Measurements from ENCODE around the gene ZC3H8.

Gene ZC3H8

GRCh38 chr2:112199188-112199587 lies 55.7 kb downstream of the ZC3H8 start:
- ATAC-seq (ENCODE audit: insufficient read depth, low read depth), result no peak
- TF ChIP-seq, protein P1, sequence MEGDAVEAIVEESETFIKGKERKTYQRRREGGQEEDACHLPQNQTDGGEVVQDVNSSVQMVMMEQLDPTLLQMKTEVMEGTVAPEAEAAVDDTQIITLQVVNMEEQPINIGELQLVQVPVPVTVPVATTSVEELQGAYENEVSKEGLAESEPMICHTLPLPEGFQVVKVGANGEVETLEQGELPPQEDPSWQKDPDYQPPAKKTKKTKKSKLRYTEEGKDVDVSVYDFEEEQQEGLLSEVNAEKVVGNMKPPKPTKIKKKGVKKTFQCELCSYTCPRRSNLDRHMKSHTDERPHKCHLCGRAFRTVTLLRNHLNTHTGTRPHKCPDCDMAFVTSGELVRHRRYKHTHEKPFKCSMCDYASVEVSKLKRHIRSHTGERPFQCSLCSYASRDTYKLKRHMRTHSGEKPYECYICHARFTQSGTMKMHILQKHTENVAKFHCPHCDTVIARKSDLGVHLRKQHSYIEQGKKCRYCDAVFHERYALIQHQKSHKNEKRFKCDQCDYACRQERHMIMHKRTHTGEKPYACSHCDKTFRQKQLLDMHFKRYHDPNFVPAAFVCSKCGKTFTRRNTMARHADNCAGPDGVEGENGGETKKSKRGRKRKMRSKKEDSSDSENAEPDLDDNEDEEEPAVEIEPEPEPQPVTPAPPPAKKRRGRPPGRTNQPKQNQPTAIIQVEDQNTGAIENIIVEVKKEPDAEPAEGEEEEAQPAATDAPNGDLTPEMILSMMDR (IDR thresholded peaks at IDR 0.05; ENCODE audit: borderline replicate concordance, extremely low read depth, low read length, poor library complexity, severe bottlenecking), result no peak
- TF ChIP-seq EZH2 (IDR thresholded peaks at IDR 0.05; ENCODE audit: borderline replicate concordance, low read depth, low read length, severe bottlenecking), result no peak

GRCh38 chr2:112198780-112199179 lies 56.1 kb downstream of the ZC3H8 start:
- no peak overlapping the region for H3K9ac ChIP-seq (ENCODE audit: low read depth, low read length)
- H3K36me3 ChIP-seq (ENCODE audit: insufficient read depth, low read length), result no peaks in the 10 kb centered on the region
- H3K4me2 ChIP-seq (ENCODE audit: insufficient read depth, low read length), result no peak overlapping the region
- H3K27me3 ChIP-seq (ENCODE audit: insufficient read depth, low read length, poor library complexity), result no peaks in the 10 kb centered on the region
- DNase-seq, result no peak
- no peaks in the 10 kb centered on the region for H3K79me2 ChIP-seq (ENCODE audit: insufficient read depth, low read length)
- H3K4me1 ChIP-seq (ENCODE audit: insufficient read depth, low read length), result no peaks in the 10 kb centered on the region
- no peak overlapping the region for H2AFZ ChIP-seq (ENCODE audit: low read depth, low read length)
- no peaks in the 10 kb centered on the region for H4K20me1 ChIP-seq (ENCODE audit: insufficient read depth, low read length)
- TF ChIP-seq EZH2 (IDR thresholded peaks at IDR 0.05; ENCODE audit: borderline replicate concordance, low read depth, low read length, severe bottlenecking), result no peak
- TF ChIP-seq, protein P1 (IDR thresholded peaks at IDR 0.05; ENCODE audit: borderline replicate concordance, extremely low read depth, low read length, poor library complexity, severe bottlenecking), result no peak
- no peak for ATAC-seq (ENCODE audit: insufficient read depth, low read depth)
- no peak overlapping the region for H3K4me3 ChIP-seq (ENCODE audit: low read depth in 1 of 2, low read length in 2 of 2)
- no peak overlapping the region for H3K27ac ChIP-seq (ENCODE audit: low read length)
- peaks cover 7% of the 10 kb centered on the region for H3K9me3 ChIP-seq (ENCODE audit: insufficient read depth, low read length, severe bottlenecking)

More at GRCh38 chr2:112199188-112199587, 55.7 kb downstream of the ZC3H8 start:
- Histone ChIP-seq H4K20me1 (ENCODE audit: insufficient read depth, low read length) (no peaks in the 10 kb centered on the region), H3K27me3 (ENCODE audit: insufficient read depth, low read length, poor library complexity) (no peaks in the 10 kb centered on the region), H3K9ac (ENCODE audit: low read depth, low read length) (no peak overlapping the region), H2AFZ (ENCODE audit: low read depth, low read length) (no peak overlapping the region), H3K27ac (ENCODE audit: low read length) (no peak overlapping the region), H3K4me3 (ENCODE audit: low read depth in 1 of 2, low read length in 2 of 2) (no peak overlapping the region), H3K4me2 (ENCODE audit: insufficient read depth, low read length) (no peak overlapping the region), H3K36me3 (ENCODE audit: insufficient read depth, low read length) (no peaks in the 10 kb centered on the region), H3K4me1 (ENCODE audit: insufficient read depth, low read length) (no peaks in the 10 kb centered on the region), H3K9me3 (ENCODE audit: insufficient read depth, low read length, severe bottlenecking) (peaks cover 11% of the 10 kb centered on the region), H3K79me2 (ENCODE audit: insufficient read depth, low read length) (no peaks in the 10 kb centered on the region)
- DNase-seq, result no peak

DNA sequence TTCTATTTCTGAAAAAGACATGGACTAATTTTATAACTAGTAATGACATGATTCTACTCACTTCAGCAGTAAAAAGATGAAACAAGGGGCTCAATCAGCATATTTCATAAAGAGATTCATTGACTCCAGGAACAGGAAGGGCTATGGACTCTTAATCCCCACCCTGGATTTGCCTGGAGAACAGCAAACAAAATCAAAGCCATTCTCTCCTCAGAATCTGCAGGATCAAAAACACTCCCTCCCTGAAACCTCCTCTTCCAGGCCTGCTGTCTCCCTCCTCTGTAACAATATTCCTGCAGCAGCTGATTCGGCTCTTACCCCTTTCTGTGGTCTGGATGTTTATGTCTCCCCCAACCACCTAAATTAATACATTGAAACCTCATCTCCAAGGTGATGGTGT lies 57.0 kb downstream of the ZC3H8 start:
- no peaks in the 10 kb centered on the region for H4K20me1 ChIP-seq (ENCODE audit: insufficient read depth, low read length)
- ATAC-seq (ENCODE audit: insufficient read depth, low read depth), result no peak
- peaks cover 4% of the 10 kb centered on the region for H3K9me3 ChIP-seq (ENCODE audit: insufficient read depth, low read length, severe bottlenecking)
- no peaks in the 10 kb centered on the region for H3K27me3 ChIP-seq (ENCODE audit: insufficient read depth, low read length, poor library complexity)
- no peak overlapping the region for H3K4me3 ChIP-seq (ENCODE audit: low read depth in 1 of 2, low read length in 2 of 2)
- no peaks in the 10 kb centered on the region for H3K36me3 ChIP-seq (ENCODE audit: insufficient read depth, low read length)
- no peak overlapping the region for H3K9ac ChIP-seq (ENCODE audit: low read depth, low read length)
- no peak overlapping the region for H3K27ac ChIP-seq (ENCODE audit: low read length)
- no peaks in the 10 kb centered on the region for H3K79me2 ChIP-seq (ENCODE audit: insufficient read depth, low read length)
- no peaks in the 10 kb centered on the region for H3K4me1 ChIP-seq (ENCODE audit: insufficient read depth, low read length)
- no peak overlapping the region for H3K4me2 ChIP-seq (ENCODE audit: insufficient read depth, low read length)
- TF ChIP-seq EZH2 (IDR thresholded peaks at IDR 0.05; ENCODE audit: borderline replicate concordance, low read depth, low read length, severe bottlenecking), result no peak
- TF ChIP-seq, protein P1 (IDR thresholded peaks at IDR 0.05; ENCODE audit: borderline replicate concordance, extremely low read depth, low read length, poor library complexity, severe bottlenecking), result no peak
- no peak overlapping the region for H2AFZ ChIP-seq (ENCODE audit: low read depth, low read length)
- no peak for DNase-seq

DNA sequence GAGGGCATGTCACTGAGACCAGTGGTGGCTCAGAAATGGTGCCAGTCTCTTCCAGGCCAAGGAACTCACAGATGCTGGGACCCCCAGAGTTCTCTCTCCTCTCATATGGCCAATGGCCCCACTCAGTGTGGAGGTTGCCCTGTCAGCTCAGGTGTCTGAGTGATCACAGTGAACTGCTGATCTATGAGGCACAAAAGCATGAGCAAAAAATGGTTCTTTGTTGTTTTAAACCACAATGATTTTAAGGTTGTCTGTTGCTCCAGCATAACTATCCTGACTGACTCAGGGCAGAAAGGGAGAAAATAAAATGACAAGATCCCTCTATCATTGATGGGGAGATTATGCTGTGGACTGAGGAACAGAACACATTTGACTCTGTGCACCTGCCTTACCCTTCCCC lies 58.9 kb downstream of the ZC3H8 start:
- no peaks in the 10 kb centered on the region for H3K79me2 ChIP-seq (ENCODE audit: insufficient read depth, low read length)
- TF ChIP-seq, protein P1 (IDR thresholded peaks at IDR 0.05; ENCODE audit: borderline replicate concordance, extremely low read depth, low read length, poor library complexity, severe bottlenecking), result no peak
- no peak for TF ChIP-seq EZH2 (IDR thresholded peaks at IDR 0.05; ENCODE audit: borderline replicate concordance, low read depth, low read length, severe bottlenecking)
- H3K4me1 ChIP-seq (ENCODE audit: insufficient read depth, low read length), result no peaks in the 10 kb centered on the region

More for the DNA sequence above, 58.9 kb downstream of the ZC3H8 start:
- H3K4me3 ChIP-seq (ENCODE audit: low read depth in 1 of 2, low read length in 2 of 2), result no peak overlapping the region
- H3K36me3 ChIP-seq (ENCODE audit: insufficient read depth, low read length), result no peaks in the 10 kb centered on the region
- H3K4me2 ChIP-seq (ENCODE audit: insufficient read depth, low read length), result no peak overlapping the region
- no peak overlapping the region for H2AFZ ChIP-seq (ENCODE audit: low read depth, low read length)
- H3K9me3 ChIP-seq (ENCODE audit: insufficient read depth, low read length, severe bottlenecking), result no peaks in the 10 kb centered on the region
- no peak overlapping the region for H3K27ac ChIP-seq (ENCODE audit: low read length)
- no peak overlapping the region for H3K9ac ChIP-seq (ENCODE audit: low read depth, low read length)
- H4K20me1 ChIP-seq (ENCODE audit: insufficient read depth, low read length), result no peaks in the 10 kb centered on the region
- DNase-seq (no peak), ATAC-seq (ENCODE audit: insufficient read depth, low read depth) (no peak)
- no peaks in the 10 kb centered on the region for H3K27me3 ChIP-seq (ENCODE audit: insufficient read depth, low read length, poor library complexity)
